Spleen (tissue), 7 donors: ENCODE measurements around the gene SSR1.

Source experiments
- POLR2A ChIP-seq, 3 donors: fragments of 450-650 bp; IDR thresholded peaks; one replicate each; pipeline ENCODE4 v1.5.1; 2017; ENCODE audit warnings: antibody characterized with exemption in 3 of 3, mild to moderate bottlenecking in 1 of 3
- POLR2AphosphoS5 ChIP-seq, 3 donors: sonication (generic); formaldehyde crosslinking; IDR thresholded peaks; one replicate each; pipeline ENCODE4 v1.5.1; 2017; ENCODE audit warnings: antibody characterized with exemption in 3 of 3
- TF ChIP-seq, protein P1 (sequence below), 11 experiments: fragments of 200-600 bp in 7 of 11; fragments of 450-650 bp in 4 of 11; sonication (generic) in 4 of 11; IDR thresholded peaks in 8 of 11; conservative IDR thresholded peaks in 3 of 11; 1 replicate in 7 of 11; 2 replicates in 4 of 11; pipeline versions ENCODE4 v1.4.0 to v1.8.0; 2016 to 2021; ENCODE audit warnings: antibody characterized with exemption in 11 of 11, inconsistent platforms in 4 of 11, mild to moderate bottlenecking in 1 of 11
- donor health status: DM: no; HTN: no; CAD: no; lungs with moderate emphysema.
- donor health status: DM: no; HTN: no; CAD: no.
- donor health status: DM: no; HTN: no; CAD: no.

- TF ChIP-seq, protein P1, sequence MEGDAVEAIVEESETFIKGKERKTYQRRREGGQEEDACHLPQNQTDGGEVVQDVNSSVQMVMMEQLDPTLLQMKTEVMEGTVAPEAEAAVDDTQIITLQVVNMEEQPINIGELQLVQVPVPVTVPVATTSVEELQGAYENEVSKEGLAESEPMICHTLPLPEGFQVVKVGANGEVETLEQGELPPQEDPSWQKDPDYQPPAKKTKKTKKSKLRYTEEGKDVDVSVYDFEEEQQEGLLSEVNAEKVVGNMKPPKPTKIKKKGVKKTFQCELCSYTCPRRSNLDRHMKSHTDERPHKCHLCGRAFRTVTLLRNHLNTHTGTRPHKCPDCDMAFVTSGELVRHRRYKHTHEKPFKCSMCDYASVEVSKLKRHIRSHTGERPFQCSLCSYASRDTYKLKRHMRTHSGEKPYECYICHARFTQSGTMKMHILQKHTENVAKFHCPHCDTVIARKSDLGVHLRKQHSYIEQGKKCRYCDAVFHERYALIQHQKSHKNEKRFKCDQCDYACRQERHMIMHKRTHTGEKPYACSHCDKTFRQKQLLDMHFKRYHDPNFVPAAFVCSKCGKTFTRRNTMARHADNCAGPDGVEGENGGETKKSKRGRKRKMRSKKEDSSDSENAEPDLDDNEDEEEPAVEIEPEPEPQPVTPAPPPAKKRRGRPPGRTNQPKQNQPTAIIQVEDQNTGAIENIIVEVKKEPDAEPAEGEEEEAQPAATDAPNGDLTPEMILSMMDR (IDR thresholded peaks at IDR 0.05 in 8 of 11, conservative IDR thresholded peaks at IDR 0.05 in 3 of 11) = no peak
- TF ChIP-seq POLR2AphosphoS5 (IDR thresholded peaks at IDR 0.05) (no peak), POLR2A (IDR thresholded peaks at IDR 0.05) (no peak)
Observed at GRCh38 chr6:7235712-7236305, 77.2 kb downstream of the SSR1 start.
